HG03103 (cell line): ENCODE results near the gene RNF112.

Experiments used
- ATAC-seq: cut with Tn5 transposase; IDR thresholded peaks from one replicate; pipeline ENCODE4 v1.9.1; 2021; ENCODE audit warnings: low read depth; ENCODE audit not compliant: unreplicated experiment

RNF112 gene

DNA sequence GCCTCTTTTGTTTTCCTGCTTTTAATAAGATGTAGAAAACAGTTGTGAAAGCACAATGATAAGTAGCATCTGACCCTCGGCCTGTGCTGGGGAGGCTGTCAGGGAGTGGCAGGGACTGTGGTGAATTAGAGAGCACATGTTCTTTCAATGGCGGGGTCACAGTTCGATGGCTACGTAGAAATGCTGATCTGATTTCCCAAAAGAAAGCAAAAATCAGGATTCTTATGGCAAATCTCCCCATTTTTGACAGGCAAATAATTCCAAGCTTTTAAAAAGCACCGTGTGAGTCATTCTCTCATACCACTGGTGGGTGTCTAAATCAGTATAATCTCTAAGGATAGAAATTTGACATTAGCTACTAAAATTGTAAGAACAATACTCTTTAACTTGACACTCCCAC is 36.9 kb upstream of the RNF112 start:
- no peak for ATAC-seq

DNA sequence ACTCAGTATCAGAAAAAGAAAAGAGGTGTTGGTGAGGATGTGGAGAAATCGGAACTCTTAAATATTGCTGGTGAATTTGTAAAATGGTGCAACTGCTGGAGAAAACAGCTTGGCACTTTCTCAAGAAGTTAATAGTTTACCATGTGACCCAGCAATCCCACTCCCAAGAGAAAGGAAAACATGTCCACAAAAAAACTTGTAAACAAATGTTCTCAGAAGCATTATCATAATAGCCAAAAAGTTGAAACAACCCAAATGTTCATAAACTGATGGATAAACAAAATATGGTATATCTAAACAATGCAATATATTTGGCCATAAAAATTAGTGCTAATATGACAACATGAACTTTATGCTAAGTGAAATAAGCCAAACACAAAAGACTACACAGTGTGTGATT is 35.3 kb upstream of the RNF112 start:
- ATAC-seq: no peak

DNA sequence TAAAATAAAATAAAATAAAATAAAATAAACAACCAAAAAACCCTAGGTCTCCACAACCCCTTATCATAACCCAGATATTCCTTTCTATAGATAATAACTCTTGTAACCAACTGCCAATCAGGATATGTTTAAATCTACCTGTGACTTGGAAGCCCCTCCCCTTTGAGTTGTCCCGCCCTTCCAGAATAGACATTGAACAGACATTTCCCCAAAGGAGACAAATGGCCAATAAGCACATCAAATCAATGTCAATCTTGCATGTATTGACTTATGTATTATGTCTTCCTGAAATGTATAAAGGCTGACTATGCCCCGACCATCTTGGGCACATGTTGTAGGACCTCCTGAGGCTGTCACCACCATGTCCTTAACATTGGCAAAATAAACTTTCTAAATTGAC is 34.2 kb upstream of the RNF112 start:
- no peak for ATAC-seq

DNA sequence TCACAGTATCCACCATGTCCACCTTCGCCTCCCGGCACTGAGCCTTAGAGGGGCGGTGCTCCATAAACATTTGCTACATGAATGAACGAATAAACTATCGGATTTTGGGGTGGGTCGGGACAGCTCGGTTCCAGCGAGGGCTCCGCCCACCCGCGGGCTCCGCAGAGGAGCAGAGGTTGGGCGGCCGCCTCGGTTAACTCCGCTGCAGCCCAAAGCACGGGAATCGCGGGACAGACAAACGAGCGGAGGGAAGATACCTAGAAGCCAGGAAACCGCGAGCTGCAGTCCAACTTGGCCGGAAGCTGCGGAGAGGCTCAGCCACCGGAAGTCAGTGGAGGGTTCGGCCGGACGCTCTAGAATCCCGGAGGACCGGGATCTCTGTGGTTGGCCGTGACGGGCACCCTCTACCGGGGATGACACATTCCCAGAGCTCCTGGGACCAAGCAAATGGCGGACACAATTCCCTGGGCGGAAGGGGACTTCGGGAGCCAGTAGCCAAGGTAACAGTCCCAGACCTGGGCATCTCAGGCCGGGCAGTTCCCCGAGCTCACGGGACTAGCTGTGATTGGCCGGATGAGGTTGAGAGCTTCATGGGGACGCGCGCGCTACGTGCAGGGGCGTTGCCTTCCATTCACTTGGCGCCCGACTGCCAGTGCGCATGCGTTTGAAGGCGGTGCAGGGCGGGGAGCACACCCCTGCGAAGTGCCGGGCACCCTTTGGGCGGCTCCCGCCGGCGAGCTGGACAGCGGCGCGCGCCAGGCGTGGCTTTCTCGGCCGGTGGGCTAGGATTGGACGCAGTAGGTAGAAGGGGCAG is 33.2 kb upstream of the RNF112 start:
- peak; percentile 91 for ATAC-seq

DNA sequence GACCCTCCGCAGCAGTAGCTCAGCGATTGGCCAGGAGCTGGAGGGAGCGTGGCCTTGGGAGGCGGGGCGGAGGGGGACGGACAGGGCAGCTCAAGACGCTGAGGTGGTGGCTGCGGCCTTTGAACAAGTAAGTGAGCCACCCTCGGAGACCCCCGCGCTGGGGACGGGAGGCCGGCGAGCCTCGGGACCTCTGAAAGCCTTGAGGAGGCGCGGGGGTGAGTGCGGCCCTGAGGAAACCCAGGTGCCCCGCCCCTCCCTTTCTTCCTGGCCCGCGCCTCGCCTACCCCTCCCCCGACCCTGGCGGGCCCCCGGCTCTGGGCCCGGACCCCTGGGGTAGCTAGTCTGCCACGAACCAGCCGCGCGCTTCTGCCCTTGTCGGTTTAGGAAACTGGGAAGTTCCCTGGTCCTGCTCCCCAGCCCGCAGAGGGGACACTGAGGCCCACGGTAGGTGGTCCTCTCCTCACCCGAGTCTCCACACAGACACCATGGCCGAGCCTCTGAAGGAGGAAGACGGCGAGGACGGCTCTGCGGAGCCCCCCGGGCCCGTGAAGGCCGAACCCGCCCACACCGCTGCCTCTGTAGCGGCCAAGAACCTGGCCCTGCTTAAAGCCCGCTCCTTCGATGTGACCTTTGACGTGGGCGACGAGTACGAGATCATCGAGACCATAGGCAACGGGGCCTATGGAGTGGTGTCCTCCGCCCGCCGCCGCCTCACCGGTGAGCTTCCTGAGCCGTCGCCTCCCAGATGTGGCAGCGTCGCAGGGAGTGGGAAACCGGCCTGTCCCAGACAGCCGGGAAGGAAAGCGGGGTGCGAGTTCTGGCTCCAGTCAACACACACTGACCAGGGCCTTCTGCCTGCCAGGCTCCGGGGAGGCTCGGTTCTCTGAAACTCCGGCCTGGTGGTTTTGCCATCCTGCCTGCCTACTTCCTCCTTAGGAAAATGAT is 32.3 kb upstream of the RNF112 start, which contains the start of gene MAPK7:
Gene MAPK7 (plus strand): TSS at position 83 of the 945 bp plus-strand sequence. CDS start 403 bp downstream, at position 486.
- peak; percentile 3 for ATAC-seq

DNA sequence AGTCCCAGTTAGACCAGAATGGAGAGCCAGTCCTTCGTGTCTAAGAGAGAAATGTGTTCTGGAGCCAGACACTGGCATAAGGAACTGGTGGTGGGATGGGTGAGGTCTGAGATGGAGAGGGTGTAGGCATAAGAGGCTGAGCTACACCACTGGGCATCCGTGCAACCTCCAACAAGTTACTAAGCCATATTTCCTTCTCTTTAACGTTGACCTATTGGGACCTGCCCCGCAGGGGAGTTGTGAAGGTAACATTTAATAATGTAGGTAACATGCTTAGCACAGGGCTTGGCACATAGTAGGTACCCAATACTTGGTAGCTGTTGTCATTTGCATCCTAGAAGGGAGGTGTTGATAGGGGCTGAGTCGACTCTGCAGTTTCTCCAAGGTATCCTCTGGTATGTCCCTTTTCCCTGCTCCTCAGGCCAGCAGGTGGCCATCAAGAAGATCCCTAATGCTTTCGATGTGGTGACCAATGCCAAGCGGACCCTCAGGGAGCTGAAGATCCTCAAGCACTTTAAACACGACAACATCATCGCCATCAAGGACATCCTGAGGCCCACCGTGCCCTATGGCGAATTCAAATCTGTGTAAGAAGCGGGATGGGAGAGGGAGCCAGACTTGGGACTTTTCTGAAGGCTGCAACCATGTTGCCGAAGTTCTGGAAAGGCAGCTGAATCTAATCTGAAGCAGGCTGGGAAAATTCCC is 31.5 kb upstream of the RNF112 start:
- no peak for ATAC-seq

DNA sequence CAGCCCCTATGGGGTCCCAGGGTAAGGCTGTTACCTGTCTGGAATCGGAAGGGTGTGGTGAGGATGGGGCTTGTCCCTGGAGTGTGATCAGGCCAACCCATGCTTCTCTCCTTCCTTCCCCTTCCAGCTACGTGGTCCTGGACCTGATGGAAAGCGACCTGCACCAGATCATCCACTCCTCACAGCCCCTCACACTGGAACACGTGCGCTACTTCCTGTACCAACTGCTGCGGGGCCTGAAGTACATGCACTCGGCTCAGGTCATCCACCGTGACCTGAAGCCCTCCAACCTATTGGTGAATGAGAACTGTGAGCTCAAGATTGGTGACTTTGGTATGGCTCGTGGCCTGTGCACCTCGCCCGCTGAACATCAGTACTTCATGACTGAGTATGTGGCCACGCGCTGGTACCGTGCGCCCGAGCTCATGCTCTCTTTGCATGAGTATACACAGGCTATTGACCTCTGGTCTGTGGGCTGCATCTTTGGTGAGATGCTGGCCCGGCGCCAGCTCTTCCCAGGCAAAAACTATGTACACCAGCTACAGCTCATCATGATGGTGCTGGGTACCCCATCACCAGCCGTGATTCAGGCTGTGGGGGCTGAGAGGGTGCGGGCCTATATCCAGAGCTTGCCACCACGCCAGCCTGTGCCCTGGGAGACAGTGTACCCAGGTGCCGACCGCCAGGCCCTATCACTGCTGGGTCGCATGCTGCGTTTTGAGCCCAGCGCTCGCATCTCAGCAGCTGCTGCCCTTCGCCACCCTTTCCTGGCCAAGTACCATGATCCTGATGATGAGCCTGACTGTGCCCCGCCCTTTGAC is 30.3 kb upstream of the RNF112 start:
- ATAC-seq: no peak

DNA sequence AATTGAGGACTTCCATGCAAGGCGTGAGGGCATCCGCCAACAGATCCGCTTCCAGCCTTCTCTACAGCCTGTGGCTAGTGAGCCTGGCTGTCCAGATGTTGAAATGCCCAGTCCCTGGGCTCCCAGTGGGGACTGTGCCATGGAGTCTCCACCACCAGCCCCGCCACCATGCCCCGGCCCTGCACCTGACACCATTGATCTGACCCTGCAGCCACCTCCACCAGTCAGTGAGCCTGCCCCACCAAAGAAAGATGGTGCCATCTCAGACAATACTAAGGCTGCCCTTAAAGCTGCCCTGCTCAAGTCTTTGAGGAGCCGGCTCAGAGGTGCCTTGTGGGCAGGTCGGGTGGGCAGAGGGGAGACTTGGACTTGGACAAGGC is 29.7 kb upstream of the RNF112 start:
- no peak for ATAC-seq

DNA sequence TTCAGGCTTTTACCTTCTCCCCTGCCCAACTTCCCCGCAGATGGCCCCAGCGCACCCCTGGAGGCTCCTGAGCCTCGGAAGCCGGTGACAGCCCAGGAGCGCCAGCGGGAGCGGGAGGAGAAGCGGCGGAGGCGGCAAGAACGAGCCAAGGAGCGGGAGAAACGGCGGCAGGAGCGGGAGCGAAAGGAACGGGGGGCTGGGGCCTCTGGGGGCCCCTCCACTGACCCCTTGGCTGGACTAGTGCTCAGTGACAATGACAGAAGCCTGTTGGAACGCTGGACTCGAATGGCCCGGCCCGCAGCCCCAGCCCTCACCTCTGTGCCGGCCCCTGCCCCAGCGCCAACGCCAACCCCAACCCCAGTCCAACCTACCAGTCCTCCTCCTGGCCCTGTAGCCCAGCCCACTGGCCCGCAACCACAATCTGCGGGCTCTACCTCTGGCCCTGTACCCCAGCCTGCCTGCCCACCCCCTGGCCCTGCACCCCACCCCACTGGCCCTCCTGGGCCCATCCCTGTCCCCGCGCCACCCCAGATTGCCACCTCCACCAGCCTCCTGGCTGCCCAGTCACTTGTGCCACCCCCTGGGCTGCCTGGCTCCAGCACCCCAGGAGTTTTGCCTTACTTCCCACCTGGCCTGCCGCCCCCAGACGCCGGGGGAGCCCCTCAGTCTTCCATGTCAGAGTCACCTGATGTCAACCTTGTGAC is 29.1 kb upstream of the RNF112 start:
- ATAC-seq: no peak

DNA sequence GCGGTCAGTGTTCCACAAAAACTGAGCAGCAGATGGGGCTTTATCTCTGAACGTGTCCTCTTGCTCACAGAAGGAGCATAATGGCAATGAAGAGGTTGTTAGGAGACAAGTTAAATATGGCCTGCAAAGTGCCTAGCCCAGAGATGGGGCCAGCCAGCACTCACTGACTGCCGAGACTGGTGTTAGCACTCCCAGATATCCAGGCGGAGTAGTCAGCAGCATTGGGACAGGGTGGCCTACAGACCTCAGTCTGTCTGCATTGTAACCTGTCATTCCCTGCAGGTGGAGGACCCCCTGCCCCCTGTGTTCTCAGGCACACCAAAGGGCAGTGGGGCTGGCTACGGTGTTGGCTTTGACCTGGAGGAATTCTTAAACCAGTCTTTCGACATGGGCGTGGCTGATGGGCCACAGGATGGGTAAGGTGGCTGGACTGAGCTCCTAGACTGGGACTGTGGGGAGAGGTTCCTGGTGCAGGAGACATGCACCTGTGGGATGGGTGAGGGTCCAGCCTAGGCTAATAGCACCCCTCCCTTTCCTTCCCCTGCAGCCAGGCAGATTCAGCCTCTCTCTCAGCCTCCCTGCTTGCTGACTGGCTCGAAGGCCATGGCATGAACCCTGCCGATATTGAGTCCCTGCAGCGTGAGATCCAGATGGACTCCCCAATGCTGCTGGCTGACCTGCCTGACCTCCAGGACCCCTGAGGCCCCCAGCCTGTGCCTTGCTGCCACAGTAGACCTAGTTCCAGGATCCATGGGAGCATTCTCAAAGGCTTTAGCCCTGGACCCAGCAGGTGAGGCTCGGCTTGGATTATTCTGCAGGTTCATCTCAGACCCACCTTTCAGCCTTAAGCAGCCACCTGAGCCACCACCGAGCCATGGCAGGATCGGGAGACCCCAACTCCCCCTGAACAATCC is 28.2 kb upstream of the RNF112 start:
- no peak for ATAC-seq

DNA sequence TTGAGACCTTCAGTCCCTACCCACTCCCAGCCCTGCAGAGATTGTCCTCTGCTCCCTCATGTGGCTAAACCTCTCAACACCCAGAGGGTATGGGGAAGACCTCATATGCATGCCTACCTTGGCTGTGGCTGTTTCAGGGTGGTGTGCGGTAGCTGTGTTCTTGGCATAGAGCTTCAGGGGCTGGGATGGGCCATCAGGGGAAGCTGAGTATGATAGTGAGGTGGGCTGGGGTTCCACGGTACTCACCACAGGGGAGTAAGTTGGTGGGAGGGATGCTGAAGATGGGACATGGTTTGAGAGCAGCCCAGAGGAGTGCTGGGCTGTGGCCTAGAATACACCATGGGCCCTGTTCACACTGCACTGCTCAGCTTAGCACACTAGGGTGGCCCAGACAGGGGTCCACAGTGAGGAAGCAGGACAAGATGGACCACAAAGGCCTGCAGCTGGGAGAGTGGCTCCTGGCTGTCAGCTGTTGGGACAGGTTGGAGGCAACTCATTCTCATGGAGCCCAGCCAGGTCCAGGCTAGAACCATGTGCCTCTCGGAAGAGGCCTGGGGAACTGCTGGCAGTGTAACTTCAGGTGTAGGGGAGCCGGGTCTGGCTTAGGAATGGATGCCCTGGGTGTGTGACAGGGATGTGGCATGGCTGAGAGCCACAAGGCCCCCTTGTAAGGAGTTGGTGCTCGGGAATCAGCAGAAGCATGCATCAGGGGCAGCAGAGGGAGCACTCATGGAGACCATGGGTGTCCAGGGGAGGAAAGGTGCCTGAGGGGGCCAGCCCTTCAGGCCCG is 27.2 kb upstream of the RNF112 start:
- no peak for ATAC-seq

DNA sequence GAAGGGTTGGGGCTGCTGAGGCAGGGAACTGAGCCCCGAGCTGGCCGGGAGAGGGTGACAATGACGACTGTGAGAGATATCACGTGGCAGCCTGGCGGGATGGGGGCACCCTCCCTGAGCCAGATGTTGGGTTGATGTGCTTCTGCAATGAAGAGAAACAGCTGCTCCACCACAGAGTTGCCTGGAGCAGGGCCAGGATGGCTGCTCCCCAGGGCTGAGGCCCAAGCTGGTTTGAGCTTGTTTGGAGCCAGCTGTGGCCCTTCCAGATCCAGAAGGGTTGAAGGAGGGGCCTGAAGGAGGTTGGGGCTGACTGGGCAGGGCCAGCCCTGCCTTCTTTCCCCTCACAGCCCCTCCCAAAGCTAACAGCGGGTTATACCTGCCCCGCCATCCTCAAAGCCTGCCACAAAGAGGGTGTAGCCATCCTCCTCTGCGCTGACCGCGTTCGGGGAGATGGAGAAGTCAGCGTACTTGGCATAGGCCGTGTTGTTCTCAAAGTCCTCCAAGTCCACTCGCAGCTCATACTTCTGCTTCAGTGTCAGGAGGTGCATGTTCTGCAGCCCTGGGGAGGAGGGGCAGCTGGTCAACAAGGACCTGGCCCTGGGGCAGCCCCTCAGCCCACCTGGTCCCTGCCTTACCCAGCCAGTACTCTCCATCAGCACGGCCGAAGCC is 26.2 kb upstream of the RNF112 start:
- ATAC-seq: no peak

DNA sequence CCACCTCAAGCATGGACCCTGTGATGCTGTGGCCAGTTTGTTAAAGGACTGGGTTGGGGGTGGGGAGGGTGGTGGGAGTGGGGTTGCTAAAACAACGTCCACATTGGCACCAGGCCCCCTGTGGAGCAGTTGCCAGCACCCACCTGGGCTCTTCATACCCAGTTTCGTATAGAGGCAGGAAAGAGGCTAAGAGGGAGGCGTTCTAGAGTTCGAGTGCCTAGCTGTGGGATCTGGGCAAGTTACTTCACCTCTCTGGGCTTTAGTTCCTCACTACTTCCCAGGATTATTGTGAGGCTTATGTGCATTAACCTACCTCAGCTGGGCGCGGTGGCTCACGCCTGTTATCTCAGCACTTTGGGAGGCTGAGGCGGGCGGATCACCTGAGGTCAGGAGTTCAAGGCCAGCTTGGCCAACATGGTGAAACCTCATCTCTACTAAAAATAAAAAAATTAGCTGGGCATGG is 25.5 kb upstream of the RNF112 start:
- no peak for ATAC-seq

DNA sequence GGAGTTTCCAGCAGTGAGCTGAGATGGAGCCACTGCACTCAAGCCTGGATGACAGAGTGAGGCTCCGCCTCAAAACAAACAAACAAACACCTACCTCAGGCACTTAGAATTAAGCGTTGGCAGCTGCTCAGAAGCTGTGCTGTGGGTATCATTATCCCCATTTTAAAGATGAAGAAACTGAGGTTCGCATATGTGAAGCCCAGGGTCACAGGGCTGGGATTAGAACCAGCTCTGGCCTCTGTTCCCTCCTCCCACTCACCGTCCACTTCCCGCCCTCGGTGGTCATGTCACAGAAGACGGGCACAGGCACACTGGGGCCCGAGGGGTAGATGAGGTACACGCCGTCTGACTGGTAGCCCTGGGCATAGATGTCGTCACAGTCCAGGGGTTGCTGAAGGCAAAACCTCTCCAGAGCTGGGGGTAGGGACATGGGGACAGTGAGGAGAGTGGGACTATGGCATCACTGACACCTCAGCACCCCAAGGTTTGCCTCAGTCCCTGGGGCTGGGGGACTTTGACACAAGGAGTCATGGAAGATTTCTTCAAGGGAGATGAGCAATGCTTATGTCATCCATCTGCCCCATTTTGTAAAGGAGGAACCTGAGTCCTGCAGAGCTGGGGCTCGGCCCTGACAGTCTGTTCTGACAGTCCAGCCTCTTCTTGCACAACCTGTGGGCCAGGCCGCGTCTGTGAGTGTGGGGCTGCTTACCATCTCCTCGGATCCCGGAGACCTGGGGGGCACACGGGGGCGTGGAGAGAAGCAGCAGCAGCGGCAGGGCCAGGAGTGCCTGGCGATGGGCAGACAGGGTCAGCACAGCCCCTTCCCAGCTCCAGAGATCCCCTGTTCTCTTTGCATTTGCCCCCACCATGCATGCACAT is 24.7 kb upstream of the RNF112 start:
- no peak for ATAC-seq

DNA sequence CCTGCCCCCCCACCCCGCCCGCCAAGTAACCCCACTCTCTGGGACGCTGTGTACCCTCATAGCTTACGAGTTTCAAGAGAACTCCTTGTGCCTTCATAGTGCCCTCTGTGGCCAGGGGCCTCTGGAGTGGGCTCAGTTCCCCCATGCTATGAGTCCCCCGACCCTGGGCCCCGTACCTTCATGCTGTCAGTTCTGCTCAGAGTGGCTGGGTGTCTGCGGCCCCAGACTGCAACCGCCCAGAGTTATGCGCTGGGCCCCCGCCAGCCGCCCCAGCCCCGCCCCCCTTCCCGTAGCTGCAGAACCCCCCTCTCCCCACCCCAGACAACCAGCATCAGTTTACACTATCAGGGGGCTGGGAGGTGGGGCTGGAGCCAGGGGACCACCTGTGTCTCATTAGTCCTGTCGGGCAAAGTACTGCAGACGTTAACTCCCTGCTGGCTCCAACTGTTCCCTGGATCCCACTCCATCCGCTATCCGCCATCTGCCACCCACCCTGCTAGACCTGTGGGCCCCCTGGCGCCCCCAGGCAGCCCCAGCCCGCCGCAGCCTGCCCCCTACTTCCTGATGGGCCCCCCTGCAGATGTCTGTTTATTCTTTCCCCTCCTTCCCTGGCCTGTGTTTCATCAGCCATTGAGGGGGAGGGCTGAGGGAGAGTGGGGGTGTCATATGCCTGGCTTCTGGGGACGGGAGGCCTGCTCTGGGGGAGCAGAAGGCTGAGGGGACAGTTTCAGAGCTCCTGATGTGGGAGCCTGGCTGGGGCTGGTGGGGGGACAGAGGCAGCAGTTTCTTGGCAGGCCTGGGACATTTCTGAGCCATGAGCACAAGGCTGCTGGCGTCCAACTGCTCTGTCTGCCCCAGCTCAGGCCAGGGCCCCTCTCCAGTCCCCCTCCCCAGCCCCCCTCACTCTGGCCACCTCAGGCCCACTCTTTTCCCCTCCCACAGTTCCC is 23.8 kb upstream of the RNF112 start, which contains the start of gene MFAP4:
Gene MFAP4 (minus strand): TSS at position 217 of the 947 bp plus-strand sequence. CDS start 35 bp downstream, at position 182.
- no peak for ATAC-seq
